G401 (cell line): ENCODE results near the gene RHBDL1. TPM values are rescaled to one million over a fixed set of nuclear protein-coding genes. Genes with fewer than 3 reads are reported as not detected.

ENCODE experiments used
- DNase-seq: peaks from one replicate; pipeline ENCODE4 v3.0.0-alpha.2; 2015; ENCODE audit warnings: low spot score
- in situ Hi-C: cut with HindIII; loops from 2 replicates; pipeline ENCODE4 v1.10.0; 2016; ENCODE audit warnings: low sequenced_read_pairs, mixed read lengths
- total RNA-seq: library from RNA; depleted of rRNA; stranded (reverse); fragments of >200 nt; shearing (Covaris generic); gene quantifications from 2 replicates; pipeline ENCODE4 v1.2.3, GENCODE V29; 2014; rRNA removed

RHBDL1 gene
- total RNA-seq, 1 experiment from 2014 or later: 1.1 TPM

- peak; percentile 19 for DNase-seq
- in situ Hi-C loops: loop anchor here (25.0 kb wide), 1 partner anchor 139 kb away; no protein-coding TSS in a partner anchor
These were observed 47.6 kb downstream of the RHBDL1 start for GRCh38 chr16:722835-723633.

DNA sequence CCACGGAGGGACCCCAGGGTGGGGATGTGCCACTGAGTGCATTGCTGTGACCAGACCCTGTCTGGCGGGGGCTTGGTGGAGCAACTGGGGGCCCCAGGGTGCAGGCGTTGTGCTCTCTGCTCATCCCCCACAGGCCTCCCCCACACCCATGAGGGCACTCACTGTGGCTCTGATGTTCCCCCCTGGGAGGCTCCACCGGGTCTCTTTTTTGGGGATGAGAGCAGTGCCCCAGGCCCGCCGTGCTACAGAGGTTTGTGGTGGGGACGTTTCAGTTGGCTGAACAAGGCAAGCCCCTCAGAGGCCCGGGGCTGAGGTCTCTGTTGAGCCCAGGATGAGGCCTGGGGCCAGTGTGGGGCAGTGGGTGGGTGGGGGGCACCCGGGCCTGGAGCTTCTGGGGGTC lies 48.2 kb downstream of the RHBDL1 start:
- DNase-seq: no peak

GRCh38 chr16:724188-725040 lies 48.9 kb downstream of the RHBDL1 start:
- in situ Hi-C loops: loop anchor here (25.0 kb wide), 1 partner anchor 138 kb away; no protein-coding TSS in a partner anchor

More for the DNA sequence above, 48.2 kb downstream of the RHBDL1 start:
- in situ Hi-C loops: loop anchor here (25.0 kb wide), 1 partner anchor 139 kb away; no protein-coding TSS in a partner anchor

GRCh38 chr16:725041-725376 lies 49.5 kb downstream of the RHBDL1 start:
- in situ Hi-C loops: no loop called here
- no peak for DNase-seq

More at GRCh38 chr16:724188-725040, 48.9 kb downstream of the RHBDL1 start:
- peak; percentile 29 for DNase-seq

DNA sequence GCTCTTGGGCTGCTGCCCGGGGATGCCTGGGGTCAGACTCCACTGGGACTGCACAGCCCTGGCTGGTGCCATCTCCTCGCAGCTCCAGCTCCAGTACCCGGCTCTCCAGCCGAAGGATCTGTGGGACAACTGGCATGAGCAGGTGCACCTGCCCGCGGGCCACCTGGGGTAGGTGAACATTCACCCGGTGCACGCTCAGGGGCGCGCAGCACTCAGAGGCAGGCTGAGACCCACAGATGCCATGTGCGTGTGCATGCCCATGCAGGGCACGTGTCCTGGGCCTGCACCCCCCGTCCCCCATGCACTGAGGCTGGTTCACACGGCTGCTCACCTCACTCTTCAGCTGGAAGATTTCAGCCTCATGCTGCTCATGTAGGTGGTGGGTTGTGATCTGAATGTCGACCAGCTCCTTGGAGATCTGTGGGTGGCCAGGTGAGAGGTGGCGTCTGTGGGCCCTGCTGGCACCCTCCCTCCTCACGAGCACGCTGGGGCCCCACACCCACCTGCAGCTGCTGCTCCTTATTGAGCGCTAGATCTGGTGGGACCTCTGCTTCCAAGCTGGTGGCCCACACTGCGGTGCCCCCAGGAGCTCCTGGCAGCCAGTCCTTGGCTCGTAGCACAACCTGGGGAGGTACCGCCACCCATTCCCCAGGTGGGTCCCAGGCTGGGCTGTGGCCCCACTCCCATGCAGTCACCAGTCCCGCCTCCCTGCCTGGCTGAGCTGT lies 50.2 kb downstream of the RHBDL1 start:
- in situ Hi-C loops: no loop called here
- no peak for DNase-seq

DNA sequence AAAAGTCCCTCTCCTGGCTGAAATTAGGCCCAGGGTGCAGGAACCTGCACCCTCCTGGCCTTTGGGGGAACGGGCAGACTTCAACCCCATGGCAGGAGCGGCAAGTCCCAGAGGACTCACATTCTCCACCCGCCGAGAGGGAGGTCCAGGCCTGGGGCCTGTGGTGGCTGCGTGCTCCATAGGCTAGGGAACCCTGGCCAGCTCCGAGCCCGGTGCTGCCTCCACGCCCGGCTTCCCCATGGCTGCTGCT lies 50.6 kb downstream of the RHBDL1 start:
- in situ Hi-C loops: no loop called here
- no peak for DNase-seq

DNA sequence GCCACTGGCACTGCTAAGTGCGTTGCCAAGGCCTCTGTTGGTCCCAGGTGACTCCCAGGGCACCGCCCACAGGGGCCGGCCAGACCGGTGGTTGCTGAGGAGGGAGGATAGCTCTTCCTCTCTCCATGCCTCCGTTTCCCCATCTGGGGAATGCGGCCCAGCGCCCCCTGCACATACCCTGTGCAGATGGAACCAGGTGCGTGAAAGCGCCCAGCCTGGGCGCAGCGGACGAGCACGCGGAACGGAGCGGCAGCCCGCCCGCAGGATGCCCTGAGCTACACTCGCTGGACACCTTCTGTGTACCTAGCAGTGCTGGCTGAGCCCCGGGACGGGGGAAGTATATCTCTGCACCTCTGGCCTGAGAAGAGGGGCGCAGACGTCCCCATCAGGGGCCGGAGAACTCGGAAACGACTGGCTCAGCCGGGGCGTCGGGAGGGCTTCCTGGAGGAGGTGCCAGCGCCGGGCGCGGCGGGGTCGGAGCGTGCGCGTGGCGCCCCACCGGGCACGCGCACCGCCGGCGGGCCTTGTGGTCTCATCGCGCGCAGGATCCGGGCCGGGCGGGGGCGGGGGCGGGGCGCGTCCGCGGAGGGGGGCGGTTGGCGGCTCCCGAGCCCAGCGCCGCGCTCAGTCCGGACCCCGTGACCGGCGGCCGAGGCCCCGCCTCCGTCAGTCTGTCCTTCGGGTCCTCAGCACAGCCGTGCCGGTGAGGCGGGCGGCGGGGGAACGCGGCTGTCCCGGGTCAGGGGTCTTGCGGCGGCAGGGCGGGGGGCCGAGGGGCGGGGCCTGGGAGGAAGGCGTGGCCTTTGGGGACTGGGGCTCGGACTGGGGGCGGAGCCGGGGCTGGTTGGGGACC lies 51.2 kb downstream of the RHBDL1 start, which contains the start of the genes CCDC78 and HAGHL:
CCDC78 (minus strand) TSS at position 6 of the 853 bp plus-strand sequence. CDS start 76 bp downstream, outside the sequence.
HAGHL (plus strand) TSS at position 669 of the 853 bp plus-strand sequence. CDS start 404 bp downstream, outside the sequence.
- DNase-seq: peak; percentile 45
- in situ Hi-C loops: no loop called here

GRCh38 chr16:727291-727977 lies 52.0 kb downstream of the RHBDL1 start:
- in situ Hi-C loops: no loop called here
- DNase-seq: no peak

Other genes starting within 250 kb of the RHBDL1 start
- gene CAPN15, start 148.0 kb upstream of the RHBDL1 start, total RNA-seq: 38.8 and 54.3 TPM in 2 replicates
- 0.41 and 2.3 TPM in 2 replicates for gene PRR35, start 115.3 kb upstream of the RHBDL1 start, total RNA-seq
- 2.7 and 4.1 TPM in 2 replicates for gene NHLRC4, start 108.7 kb upstream of the RHBDL1 start, total RNA-seq
- gene PIGQ, start 105.7 kb upstream of the RHBDL1 start, total RNA-seq: 38.8 and 54.4 TPM in 2 replicates
- gene RAB40C, start 85.6 kb upstream of the RHBDL1 start, total RNA-seq: 28.6 and 32.2 TPM in 2 replicates
- gene WFIKKN1, start 44.7 kb upstream of the RHBDL1 start, total RNA-seq: 44.6 and 64.4 TPM in 2 replicates
- 119 and 161 TPM in 2 replicates for gene METTL26, start 39.4 kb upstream of the RHBDL1 start, total RNA-seq
- gene MCRIP2, start 33.8 kb upstream of the RHBDL1 start, total RNA-seq: 65.4 and 108 TPM in 2 replicates
- gene WDR90, start 26.3 kb upstream of the RHBDL1 start, total RNA-seq: 25.0 and 39.8 TPM in 2 replicates
- gene RHOT2, start 7.5 kb upstream of the RHBDL1 start, total RNA-seq: 83.4 and 104 TPM in 2 replicates
- gene STUB1, start 4.7 kb downstream of the RHBDL1 start, total RNA-seq: 145 and 207 TPM in 2 replicates
- 3.8 and 4.0 TPM in 2 replicates for gene JMJD8, start 8.7 kb downstream of the RHBDL1 start, total RNA-seq
- gene WDR24, start 14.7 kb downstream of the RHBDL1 start, total RNA-seq: 6.2 and 7.9 TPM in 2 replicates
- gene FBXL16, start 30.1 kb downstream of the RHBDL1 start, total RNA-seq: 14.6 and 19.4 TPM in 2 replicates
- 428 and 493 TPM in 2 replicates for gene METRN, start 39.4 kb downstream of the RHBDL1 start, total RNA-seq
- gene ANTKMT, start 45.5 kb downstream of the RHBDL1 start, total RNA-seq: 45.5 and 47.6 TPM in 2 replicates
- gene CCDC78, start 50.8 kb downstream of the RHBDL1 start, total RNA-seq: 20.0 and 26.4 TPM in 2 replicates
- gene HAGHL, start 51.4 kb downstream of the RHBDL1 start, total RNA-seq: 42.3 and 43.1 TPM in 2 replicates
- gene CIAO3, start 65.3 kb downstream of the RHBDL1 start, total RNA-seq: 29.6 and 49.4 TPM in 2 replicates
- gene MSLN, start 85.1 kb downstream of the RHBDL1 start, total RNA-seq: 0.14 and 1.8 TPM in 2 replicates
- 69.3 and 95.5 TPM in 2 replicates for gene RPUSD1, start 112.7 kb downstream of the RHBDL1 start, total RNA-seq
- 60.2 and 61.4 TPM in 2 replicates for gene CHTF18, start 112.9 kb downstream of the RHBDL1 start, total RNA-seq
- gene GNG13, start 125.1 kb downstream of the RHBDL1 start, total RNA-seq: 0.17 TPM in 1 of 2 replicates, not detected in the other